ENCODE measurements around the gene EP300. TPM values are rescaled to one million over a fixed set of nuclear protein-coding genes. Genes with fewer than 3 reads are reported as not detected.
"Not testable (repeated sequence)": the region's sequence is repeated elsewhere in the genome, so short reads cannot be mapped to it uniquely, and the experiment has no call there.

The EP300 gene
- total RNA-seq, 1 donor from 2014 or later: 124 TPM

DNA sequence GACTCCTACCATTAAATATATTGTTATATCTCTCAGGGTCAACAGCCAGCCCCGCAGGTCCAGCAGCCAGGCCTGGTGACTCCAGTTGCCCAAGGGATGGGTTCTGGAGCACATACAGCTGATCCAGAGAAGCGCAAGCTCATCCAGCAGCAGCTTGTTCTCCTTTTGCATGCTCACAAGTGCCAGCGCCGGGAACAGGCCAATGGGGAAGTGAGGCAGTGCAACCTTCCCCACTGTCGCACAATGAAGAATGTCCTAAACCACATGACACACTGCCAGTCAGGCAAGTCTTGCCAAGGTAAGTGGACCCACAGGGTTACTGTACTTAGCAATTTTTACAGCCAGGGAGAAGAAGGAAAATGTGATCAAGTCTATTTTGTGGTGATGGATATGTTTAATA lies 35.1 kb downstream of the EP300 start:
- peaks cover 47% of the 10 kb centered on the region for H3K36me3 Mint-ChIP-seq
- H3K27ac Mint-ChIP-seq: no peak overlapping the region
- H3K4me1 Mint-ChIP-seq: no peaks in the 10 kb centered on the region
- no peak overlapping the region for H3K4me3 Mint-ChIP-seq
- no peak for DNase-seq (ENCODE audit: low spot score in 2 of 2, unreplicated experiment in 2 of 2)
- no peaks in the 10 kb centered on the region for H3K27me3 Mint-ChIP-seq (ENCODE audit: low read depth)
- TF ChIP-seq, protein P1, sequence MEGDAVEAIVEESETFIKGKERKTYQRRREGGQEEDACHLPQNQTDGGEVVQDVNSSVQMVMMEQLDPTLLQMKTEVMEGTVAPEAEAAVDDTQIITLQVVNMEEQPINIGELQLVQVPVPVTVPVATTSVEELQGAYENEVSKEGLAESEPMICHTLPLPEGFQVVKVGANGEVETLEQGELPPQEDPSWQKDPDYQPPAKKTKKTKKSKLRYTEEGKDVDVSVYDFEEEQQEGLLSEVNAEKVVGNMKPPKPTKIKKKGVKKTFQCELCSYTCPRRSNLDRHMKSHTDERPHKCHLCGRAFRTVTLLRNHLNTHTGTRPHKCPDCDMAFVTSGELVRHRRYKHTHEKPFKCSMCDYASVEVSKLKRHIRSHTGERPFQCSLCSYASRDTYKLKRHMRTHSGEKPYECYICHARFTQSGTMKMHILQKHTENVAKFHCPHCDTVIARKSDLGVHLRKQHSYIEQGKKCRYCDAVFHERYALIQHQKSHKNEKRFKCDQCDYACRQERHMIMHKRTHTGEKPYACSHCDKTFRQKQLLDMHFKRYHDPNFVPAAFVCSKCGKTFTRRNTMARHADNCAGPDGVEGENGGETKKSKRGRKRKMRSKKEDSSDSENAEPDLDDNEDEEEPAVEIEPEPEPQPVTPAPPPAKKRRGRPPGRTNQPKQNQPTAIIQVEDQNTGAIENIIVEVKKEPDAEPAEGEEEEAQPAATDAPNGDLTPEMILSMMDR (IDR thresholded peaks at IDR 0.05; ENCODE audit: unreplicated experiment): no peak
- H3K9me3 Mint-ChIP-seq: no peaks in the 10 kb centered on the region

DNA sequence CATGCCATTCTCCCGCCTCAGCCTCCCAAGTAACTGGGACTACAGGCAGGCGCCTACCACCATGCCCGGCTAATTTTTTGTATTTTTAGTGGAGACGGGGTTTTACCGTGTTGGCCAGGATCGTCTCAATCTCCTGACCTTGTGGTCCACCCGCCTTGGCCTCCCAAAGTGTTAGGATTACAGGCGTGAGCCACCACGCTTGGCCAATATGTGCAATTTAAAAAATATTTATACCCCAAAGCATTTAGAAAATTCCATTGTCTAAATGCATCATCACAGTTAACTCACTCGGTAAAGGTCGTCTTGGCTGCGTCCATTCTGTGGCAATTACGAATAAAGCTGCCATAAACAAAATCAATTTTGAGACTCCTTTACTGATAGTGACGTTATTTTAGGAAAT lies 36.2 kb downstream of the EP300 start:
- TF ChIP-seq, protein P1 (IDR thresholded peaks at IDR 0.05; ENCODE audit: unreplicated experiment): no peak
- Mint-ChIP-seq H3K9me3 (no peaks in the 10 kb centered on the region), H3K27me3 (ENCODE audit: low read depth) (no peaks in the 10 kb centered on the region), H3K36me3 (peaks cover 50% of the 10 kb centered on the region), H3K4me3 (no peak overlapping the region), H3K27ac (no peak overlapping the region), H3K4me1 (no peaks in the 10 kb centered on the region)
- DNase-seq (ENCODE audit: low spot score in 2 of 2, unreplicated experiment in 2 of 2): no peak

DNA sequence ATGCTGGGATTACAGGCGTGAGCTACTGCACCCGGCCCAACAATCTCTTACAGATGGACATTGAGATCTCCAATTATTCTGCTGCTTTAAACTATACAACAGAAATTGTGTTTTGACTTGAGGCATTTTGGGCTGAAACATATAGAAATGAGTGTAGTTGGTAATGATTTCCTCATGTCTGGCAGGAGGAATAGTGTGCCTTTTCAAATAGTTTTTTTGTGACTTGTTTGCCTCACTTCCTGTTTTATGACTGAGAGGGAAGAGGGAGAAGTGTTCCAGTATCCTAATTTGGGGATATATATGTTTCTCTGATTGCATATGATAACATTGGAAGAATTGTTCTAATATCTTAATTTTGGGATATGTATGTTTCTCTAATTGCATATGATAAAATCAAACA lies 40.2 kb downstream of the EP300 start:
- peak overlapping the region; percentile 67 for H3K27ac Mint-ChIP-seq
- DNase-seq (ENCODE audit: low spot score in 2 of 2, unreplicated experiment in 2 of 2): no peak
- no peaks in the 10 kb centered on the region for H3K4me1 Mint-ChIP-seq
- TF ChIP-seq, protein P1 (IDR thresholded peaks at IDR 0.05; ENCODE audit: unreplicated experiment): no peak
- no peaks in the 10 kb centered on the region for H3K27me3 Mint-ChIP-seq (ENCODE audit: low read depth)
- H3K4me3 Mint-ChIP-seq: no peak overlapping the region
- H3K9me3 Mint-ChIP-seq: no peaks in the 10 kb centered on the region
- peaks cover 51% of the 10 kb centered on the region for H3K36me3 Mint-ChIP-seq

DNA sequence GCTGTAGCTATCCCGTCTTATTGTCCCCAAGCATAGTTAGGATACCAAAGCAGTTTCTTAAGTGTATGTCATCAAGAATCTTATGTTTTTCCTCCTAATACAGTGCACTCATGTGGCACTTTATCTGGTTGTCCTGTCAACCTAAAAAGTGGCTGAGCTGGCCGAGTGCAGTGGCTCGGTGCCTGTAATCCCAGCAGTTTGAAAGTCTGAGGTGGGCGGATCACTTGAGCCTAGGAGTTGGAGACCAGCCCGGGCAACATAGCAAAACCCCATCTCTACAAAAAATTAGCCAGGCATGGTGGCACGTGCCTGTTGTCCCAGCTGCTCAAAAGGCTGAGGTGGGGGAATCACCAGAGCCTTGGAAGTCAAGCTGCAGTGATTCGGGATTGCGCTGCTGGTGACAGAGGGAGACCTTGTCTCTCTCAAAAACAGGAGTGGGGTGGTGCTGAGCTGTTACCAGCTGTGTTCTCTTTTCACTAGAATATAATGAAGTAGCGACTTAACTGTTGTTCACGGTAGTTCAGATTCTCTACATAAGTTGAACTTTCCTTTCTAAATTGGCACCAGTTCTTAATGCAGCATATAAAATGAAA lies 48.1 kb downstream of the EP300 start:
- peak overlapping the region; percentile 25 for H3K27ac Mint-ChIP-seq
- no peaks in the 10 kb centered on the region for H3K9me3 Mint-ChIP-seq
- H3K27me3 Mint-ChIP-seq (ENCODE audit: low read depth): no peaks in the 10 kb centered on the region
- no peaks in the 10 kb centered on the region for H3K4me1 Mint-ChIP-seq
- no peak overlapping the region for H3K4me3 Mint-ChIP-seq
- peaks cover 47% of the 10 kb centered on the region for H3K36me3 Mint-ChIP-seq
- no peak for DNase-seq (ENCODE audit: low spot score in 2 of 2, unreplicated experiment in 2 of 2)
- TF ChIP-seq, protein P1 (IDR thresholded peaks at IDR 0.05; ENCODE audit: unreplicated experiment): no peak

DNA sequence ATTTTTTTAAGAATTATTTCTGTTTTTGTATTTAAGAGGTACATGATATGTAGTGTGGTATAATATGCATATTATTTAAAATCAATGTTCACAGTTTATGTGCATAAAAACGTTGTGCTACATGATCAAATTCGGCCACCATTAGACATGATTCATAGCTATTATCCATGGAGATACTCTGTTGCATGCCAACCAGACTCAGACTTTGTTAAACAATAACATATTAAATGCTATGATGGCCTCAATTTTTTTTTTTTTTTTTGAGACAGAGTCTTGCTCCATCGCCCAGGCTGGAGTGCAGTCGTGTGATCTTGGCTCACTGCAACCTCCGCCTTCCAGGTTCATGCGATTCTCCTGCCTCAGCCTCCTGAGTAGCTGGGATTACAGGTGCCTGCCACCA lies 53.5 kb downstream of the EP300 start:
- H3K27ac Mint-ChIP-seq; DNase-seq (ENCODE audit: low spot score in 2 of 2, unreplicated experiment in 2 of 2); H3K9me3 Mint-ChIP-seq; H3K27me3 Mint-ChIP-seq (ENCODE audit: low read depth); H3K4me3 Mint-ChIP-seq; H3K4me1 Mint-ChIP-seq: not testable (repeated sequence)
- peaks cover 55% of the 10 kb centered on the region for H3K36me3 Mint-ChIP-seq

DNA sequence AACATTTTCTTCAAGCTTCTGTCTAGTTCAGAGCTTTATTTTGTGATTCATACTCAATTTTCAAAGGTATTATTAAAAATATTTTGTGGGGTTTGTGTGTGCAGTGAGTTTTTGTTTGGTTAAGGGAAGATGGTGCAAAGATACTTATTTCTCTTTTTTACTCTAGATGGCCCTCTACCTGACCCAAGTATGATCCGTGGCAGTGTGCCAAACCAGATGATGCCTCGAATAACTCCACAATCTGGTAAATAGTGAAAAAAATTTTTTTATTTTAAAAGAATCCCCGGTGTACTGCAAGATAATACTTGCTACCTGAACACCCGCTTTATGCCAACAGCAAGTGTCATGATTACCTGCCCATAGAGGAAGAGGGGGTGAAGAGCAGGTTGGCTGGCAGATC lies 54.2 kb downstream of the EP300 start:
- H3K4me3 Mint-ChIP-seq: no peak overlapping the region
- no peak for DNase-seq (ENCODE audit: low spot score in 2 of 2, unreplicated experiment in 2 of 2)
- TF ChIP-seq, protein P1 (IDR thresholded peaks at IDR 0.05; ENCODE audit: unreplicated experiment): no peak
- H3K9me3 Mint-ChIP-seq: no peaks in the 10 kb centered on the region
- H3K4me1 Mint-ChIP-seq: no peaks in the 10 kb centered on the region
- no peak overlapping the region for H3K27ac Mint-ChIP-seq
- H3K36me3 Mint-ChIP-seq: peaks cover 59% of the 10 kb centered on the region
- H3K27me3 Mint-ChIP-seq (ENCODE audit: low read depth): no peaks in the 10 kb centered on the region

All from mesothelial cell of epicardium (in vitro differentiated cells).